ENCODE data around the gene PCDHA9.
"Not testable (repeated sequence)": the region's sequence is repeated elsewhere in the genome, so short reads cannot be mapped to it uniquely, and the experiment has no call there.

Gene PCDHA9

GRCh38 chr5:140835622-140836510 is 12.3 kb upstream of the PCDHA9 start:
- no peak for DNase-seq

GRCh38 chr5:140840978-140841962 is 6.9 kb upstream of the PCDHA9 start, which contains the start of gene PCDHA8:
TSS of gene PCDHA8 (plus strand) at chr5:140841187. CDS start at chr5:140841322, 135 bp downstream.
- DNase-seq = no peak

- DNase-seq = no peak
Observed at GRCh38 chr5:140842798-140843733, 5.1 kb upstream of the PCDHA9 start.

GRCh38 chr5:140849831-140850634 is 1.9 kb downstream of the PCDHA9 start:
- not testable (repeated sequence) for DNase-seq

- DNase-seq = no peak
Observed at GRCh38 chr5:140855772-140856674, 7.8 kb downstream of the PCDHA9 start, which contains the start of gene PCDHA10. TSS of gene PCDHA10 (plus strand) at chr5:140855897. CDS start at chr5:140856049, 152 bp downstream.

DNA sequence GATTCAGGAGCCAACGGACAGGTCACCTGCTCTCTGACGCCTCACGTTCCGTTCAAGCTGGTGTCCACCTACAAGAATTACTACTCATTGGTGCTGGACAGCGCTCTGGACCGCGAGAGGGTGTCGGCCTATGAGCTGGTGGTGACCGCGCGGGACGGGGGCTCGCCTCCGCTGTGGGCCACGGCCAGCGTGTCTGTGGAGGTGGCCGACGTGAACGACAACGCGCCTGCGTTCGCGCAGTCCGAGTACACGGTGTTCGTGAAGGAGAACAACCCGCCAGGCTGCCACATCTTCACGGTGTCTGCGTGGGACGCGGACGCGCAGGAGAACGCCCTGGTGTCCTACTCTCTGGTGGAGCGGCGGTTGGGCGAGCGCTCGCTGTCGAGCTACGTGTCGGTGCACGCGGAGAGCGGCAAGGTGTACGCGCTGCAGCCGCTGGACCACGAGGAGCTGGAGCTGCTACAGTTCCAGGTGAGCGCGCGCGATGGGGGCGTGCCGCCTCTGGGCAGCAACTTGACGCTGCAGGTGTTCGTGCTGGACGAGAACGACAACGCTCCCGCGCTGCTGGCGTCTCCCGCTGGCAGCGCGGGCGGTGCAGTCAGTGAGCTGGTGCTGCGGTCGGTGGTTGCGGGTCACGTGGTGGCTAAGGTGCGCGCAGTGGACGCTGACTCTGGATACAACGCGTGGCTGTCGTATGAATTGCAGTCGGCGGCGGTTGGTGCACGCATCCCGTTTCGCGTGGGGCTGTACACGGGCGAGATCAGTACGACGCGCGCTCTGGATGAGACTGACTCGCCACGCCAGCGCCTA is 9.2 kb downstream of the PCDHA9 start:
- DNase-seq = no peak

DNA sequence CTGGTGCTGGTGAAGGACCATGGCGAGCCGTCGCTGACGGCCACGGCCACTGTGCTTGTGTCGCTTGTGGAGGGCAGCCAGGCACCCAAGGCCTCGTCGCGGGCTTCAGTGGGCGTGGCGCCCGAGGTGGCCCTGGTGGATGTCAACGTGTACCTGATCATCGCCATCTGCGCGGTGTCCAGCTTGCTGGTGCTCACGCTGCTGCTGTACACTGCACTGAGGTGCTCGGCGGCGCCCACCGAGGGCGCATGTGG is 9.7 kb downstream of the PCDHA9 start:
- no peak for DNase-seq

DNA sequence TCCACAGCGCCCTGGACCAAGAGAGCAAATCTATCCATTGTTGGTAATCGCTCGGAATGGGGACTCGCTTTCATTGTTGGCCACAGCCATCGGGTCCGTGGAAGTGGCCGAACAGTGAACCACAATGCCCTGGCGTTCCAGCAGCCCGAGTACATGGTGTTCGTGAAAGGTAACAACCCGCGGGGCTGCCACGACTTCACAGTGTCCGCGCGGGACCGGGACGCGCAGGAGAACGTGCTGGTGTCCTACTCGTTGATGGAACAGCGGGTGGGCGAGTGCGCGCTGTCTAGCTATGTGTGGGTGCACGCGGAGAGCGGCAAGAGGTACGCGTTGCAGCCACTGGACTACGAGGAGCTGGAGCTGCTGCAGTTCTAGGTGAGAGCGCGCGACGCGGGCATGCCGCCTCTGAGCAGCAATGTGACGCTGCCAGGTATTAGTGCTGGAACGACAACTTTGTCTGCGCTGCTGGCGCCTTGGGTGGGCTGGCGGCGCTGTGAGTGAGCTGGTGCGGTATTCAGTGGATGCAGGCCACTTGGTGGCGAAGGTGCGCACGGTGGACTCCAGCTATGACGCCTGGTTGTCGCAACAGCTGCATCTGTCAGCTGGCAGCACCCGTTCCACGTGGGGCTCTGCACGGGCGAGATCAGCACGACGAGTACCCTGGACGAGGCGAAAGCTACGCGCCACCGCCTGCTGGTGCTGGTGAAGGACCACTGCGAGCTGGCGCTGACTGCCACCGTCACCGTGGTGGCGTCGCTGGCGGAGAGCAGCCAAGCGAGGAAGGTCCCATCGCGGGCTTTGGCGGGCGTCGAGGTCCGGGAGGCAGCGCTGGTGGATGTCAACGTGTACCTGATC is 14.5 kb downstream of the PCDHA9 start:
- no peak for DNase-seq

DNA sequence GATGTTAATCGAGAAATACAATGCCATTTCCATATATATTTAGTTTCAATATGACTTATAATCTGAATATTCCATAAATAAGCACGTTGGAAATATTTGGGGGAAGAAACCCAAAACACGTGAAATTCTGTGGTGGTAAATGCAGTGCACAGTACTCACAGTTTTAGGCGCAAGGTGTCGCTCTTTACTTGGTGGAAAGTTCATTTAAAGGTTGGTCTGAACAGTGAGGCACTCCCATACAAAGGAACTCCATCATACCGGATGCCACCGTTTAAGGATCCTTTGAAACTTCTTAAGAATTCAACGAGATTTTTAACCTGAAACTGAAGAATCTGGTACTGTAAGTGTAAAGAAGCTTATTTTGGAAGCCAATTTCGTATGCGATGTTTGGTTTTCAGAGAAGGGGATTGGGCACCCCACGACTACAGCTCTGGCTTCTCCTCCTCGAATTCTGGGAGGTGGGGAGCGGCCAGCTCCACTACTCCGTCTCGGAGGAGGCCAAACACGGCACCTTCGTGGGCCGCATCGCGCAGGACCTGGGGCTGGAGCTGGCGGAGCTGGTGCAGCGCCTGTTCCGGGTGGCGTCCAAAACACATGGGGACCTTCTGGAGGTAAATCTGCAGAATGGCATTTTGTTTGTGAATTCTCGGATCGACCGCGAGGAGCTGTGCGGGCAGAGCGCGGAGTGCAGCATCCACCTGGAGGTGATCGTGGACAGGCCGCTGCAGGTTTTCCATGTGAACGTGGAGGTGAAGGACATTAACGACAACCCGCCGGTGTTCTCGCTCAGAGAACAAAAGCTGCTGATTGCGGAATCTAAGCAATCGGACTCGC is 20.8 kb downstream of the PCDHA9 start, which contains the start of gene PCDHA11:
TSS of gene PCDHA11 (plus strand) at position 237 of the 834 bp plus-strand sequence. CDS start at position 384, 147 bp downstream.
- no peak for DNase-seq

DNA sequence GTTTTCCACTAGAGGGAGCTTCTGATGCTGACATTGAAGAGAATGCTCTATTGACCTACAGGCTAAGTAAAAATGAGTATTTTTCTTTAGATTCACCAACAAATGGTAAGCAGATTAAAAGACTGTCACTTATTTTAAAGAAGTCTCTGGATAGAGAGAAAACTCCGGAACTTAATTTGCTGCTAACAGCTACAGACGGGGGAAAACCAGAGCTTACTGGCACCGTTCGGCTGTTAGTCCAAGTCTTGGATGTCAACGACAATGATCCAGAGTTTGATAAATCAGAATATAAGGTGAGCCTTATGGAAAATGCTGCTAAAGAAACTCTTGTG is 21.3 kb downstream of the PCDHA9 start:
- no peak for DNase-seq

DNA sequence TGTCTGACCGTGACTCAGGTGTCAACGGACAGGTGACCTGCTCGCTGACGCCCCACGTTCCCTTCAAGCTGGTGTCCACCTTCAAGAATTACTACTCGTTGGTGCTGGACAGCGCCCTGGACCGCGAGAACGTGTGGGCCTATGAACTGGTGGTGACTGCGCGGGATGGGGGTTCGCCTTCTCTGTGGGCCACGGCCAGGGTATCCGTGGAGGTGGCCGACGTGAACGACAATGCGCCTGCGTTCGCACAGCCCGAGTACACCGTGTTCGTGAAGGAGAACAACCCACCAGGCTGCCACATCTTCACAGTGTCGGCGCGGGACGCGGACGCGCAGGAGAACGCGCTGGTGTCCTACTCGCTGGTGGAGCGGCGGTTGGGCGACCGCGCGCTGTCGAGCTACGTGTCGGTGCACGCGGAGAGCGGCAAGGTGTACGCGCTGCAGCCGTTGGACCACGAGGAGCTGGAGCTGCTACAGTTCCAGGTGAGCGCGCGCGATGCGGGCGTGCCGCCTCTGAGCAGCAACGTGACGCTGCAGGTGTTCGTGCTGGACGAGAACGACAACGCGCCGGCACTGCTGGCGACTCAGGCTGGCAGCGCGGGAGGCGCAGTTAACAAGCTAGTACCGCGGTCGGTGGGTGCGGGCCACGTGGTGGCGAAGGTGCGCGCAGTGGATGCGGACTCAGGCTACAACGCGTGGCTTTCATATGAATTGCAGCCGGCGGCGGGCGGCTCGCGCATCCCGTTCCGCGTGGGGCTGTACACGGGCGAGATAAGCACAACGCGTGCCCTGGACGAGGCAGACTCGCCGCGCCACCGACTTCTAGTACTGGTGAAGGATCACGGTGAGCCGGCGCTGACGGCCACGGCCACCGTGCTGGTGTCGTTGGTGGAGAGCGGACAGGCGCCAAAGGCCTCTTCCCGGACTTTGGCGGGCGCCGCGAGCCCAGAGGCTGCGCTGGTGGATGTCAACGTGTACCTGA is 22.3 kb downstream of the PCDHA9 start:
- no peak for DNase-seq

DNA sequence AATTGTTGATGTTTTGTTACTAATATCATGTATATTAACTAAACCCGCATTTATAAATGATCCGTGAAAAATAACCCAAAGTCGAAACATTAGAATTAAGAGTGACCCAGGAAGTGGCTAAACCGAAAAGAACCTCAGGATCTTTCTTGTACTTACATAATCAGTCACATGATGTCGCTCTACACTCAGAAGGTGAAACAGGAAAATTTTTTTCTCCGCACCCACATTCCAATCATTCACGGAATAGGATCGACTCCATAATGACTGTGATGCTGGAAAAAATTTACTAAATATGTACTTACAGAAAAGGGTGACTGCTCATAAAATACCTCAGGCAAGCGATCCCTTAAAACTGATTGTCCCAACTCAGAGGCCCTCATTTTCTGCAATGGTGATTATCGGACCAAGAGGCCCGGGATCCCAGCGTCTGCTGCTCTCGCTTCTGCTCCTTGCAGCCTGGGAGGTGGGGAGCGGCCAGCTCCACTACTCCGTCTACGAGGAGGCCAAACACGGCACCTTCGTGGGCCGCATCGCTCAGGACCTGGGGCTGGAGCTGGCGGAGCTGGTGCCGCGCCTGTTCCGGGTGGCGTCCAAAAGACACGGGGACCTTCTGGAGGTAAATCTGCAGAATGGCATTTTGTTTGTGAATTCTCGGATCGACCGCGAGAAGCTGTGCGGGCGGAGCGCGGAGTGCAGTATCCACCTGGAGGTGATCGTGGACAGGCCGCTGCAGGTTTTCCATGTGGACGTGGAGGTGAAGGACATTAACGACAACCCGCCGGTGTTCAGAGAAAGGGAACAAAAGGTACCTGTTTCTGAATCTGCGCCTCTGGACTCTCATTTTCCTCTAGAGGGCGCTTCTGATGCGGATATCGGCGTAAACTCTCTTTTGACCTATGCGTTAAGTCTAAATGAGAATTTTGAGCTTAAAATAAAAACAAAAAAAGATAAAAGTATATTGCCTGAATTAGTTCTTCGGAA is 27.2 kb downstream of the PCDHA9 start, which contains the start of gene PCDHA12:
TSS of gene PCDHA12 (plus strand) at position 224 of the 981 bp plus-strand sequence. CDS start at position 389, 165 bp downstream.
- no peak for DNase-seq

DNA sequence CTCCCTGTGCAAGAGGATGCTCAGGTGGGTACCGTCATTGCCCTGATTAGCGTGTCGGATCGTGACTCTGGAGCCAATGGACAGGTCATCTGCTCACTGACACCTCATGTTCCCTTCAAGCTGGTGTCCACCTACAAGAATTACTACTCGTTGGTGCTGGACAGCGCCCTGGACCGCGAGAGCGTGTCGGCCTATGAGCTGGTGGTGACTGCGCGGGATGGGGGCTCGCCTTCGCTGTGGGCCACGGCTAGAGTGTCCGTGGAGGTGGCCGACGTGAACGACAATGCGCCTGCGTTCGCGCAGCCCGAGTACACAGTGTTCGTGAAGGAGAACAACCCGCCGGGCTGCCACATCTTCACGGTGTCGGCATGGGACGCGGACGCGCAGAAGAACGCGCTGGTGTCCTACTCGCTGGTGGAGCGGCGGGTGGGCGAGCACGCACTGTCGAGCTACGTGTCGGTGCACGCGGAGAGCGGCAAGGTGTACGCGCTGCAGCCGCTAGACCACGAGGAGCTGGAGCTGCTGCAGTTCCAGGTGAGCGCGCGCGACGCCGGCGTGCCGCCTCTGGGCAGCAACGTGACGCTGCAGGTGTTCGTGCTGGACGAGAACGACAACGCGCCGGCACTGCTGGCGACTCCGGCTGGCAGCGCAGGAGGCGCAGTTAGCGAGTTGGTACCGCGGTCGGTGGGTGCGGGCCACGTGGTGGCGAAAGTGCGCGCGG is 28.5 kb downstream of the PCDHA9 start:
- not testable (repeated sequence) for DNase-seq

DNA sequence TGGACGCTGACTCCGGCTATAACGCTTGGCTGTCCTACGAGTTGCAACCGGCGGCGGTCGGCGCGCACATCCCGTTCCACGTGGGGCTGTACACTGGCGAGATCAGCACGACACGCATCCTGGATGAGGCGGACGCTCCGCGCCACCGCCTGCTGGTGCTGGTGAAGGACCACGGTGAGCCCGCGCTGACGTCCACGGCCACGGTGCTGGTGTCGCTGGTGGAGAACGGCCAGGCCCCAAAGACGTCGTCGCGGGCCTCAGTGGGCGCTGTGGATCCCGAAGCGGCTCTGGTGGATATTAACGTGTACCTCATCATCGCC is 29.0 kb downstream of the PCDHA9 start:
- DNase-seq = no peak

All from cerebellar nuclear complex (tissue), 1 donor.